ENCODE measurements around the gene DUS1L.

DNA sequence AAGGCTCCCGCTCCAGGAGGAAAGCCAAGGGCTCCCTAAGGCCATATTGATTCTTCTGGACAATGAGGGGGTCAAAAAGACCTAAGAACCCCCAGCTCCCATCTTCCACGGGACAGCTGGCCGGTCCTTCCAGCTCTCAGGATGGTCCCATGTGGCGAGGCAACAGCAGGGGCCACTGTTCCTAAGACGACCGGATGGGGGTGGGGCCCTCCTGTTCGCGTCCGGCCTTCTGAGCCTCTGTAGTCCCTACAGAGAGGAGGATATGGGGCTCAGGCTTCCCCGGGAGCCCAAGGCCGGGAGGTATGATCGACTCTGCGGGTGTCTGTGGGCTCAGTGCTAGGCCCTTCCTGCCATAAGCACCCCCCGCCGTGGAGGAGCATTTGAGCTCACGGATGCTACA, 22.1 kb downstream of the DUS1L start:
- TF ChIP-seq, protein P1, sequence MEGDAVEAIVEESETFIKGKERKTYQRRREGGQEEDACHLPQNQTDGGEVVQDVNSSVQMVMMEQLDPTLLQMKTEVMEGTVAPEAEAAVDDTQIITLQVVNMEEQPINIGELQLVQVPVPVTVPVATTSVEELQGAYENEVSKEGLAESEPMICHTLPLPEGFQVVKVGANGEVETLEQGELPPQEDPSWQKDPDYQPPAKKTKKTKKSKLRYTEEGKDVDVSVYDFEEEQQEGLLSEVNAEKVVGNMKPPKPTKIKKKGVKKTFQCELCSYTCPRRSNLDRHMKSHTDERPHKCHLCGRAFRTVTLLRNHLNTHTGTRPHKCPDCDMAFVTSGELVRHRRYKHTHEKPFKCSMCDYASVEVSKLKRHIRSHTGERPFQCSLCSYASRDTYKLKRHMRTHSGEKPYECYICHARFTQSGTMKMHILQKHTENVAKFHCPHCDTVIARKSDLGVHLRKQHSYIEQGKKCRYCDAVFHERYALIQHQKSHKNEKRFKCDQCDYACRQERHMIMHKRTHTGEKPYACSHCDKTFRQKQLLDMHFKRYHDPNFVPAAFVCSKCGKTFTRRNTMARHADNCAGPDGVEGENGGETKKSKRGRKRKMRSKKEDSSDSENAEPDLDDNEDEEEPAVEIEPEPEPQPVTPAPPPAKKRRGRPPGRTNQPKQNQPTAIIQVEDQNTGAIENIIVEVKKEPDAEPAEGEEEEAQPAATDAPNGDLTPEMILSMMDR (IDR thresholded peaks at IDR 0.05; ENCODE audit: low read length), result no peak
- TF ChIP-seq EZH2 (IDR thresholded peaks at IDR 0.05; ENCODE audit: borderline replicate concordance, low read length), result no peak
